IMR-90 (cell line): Measurements from ENCODE around the gene CLRN1. TPM values are rescaled to one million over a fixed set of nuclear protein-coding genes. Genes with fewer than 3 reads are reported as not detected.

Experiments used
- ATAC-seq: fragments of 200-7000 bp; cut with Tn5 transposase; 2 replicates; pipeline ENCODE4 v1.9.1; 2020; ENCODE audit warnings: low read depth, mild to moderate bottlenecking, moderate library complexity
- BruUV-seq: library from RNA; stranded (reverse); fragments of 400-500 nt; replicated peaks from 2 replicates; lab custom pipeline; 2021; lab: Mats Ljungman, UMichigan
- CTCF ChIA-PET: fragments of 300-600 bp; formaldehyde crosslinking; extraction: SDS; loops from one replicate; lab custom pipeline; 2021; ENCODE audit warnings: antibody characterized with exemption; lab: Yijun Ruan, JAX
- POLR2A ChIA-PET: fragments of 300-600 bp; sonication (Branson Sonifier 250); formaldehyde crosslinking; loops from one replicate; lab custom pipeline; 2022; ENCODE audit warnings: antibody characterized with exemption; ENCODE audit not compliant: unreplicated experiment; lab: Charles Lee
- DNase-seq: peaks from one replicate; pipeline ENCODE4 v3.0.0; 2013
- H2AFZ ChIP-seq: replicated peaks from 2 replicates; pipeline ENCODE3; 2013; ENCODE audit warnings: low read length, mild to moderate bottlenecking; ENCODE audit not compliant: poor library complexity
- H2AK5ac ChIP-seq: 2 replicates; pipeline ENCODE4 v1.6.1; 2013; ENCODE audit warnings: low read depth, low read length, inconsistent platforms
- H2AK9ac ChIP-seq: replicated peaks from 2 replicates; pipeline ENCODE3; 2013; ENCODE audit warnings: mild to moderate bottlenecking, low read depth, low read length, moderate library complexity; ENCODE audit not compliant: poor library complexity
- H2BK120ac ChIP-seq: 2 replicates; pipeline ENCODE4 v1.6.1; 2013; ENCODE audit warnings: low read depth, low read length, inconsistent platforms
- H2BK15ac ChIP-seq: 3 replicates; pipeline ENCODE4 v1.6.1; 2013; ENCODE audit warnings: low read depth, low read length, inconsistent platforms
- H2BK20ac ChIP-seq: 2 replicates; pipeline ENCODE4 v1.6.1; 2013; ENCODE audit warnings: low read depth, mild to moderate bottlenecking, inconsistent platforms, low read length, moderate library complexity
- H2BK5ac ChIP-seq: 2 replicates; pipeline ENCODE4 v1.6.1; 2013; ENCODE audit warnings: mild to moderate bottlenecking, low read depth, low read length, inconsistent platforms; ENCODE audit not compliant: poor library complexity, severe bottlenecking
- H3K14ac ChIP-seq: replicated peaks from 2 replicates; pipeline ENCODE4 v1.6.1; 2013; ENCODE audit warnings: low read depth, low read length, inconsistent platforms
- H3K18ac ChIP-seq: 2 replicates; pipeline ENCODE4 v1.6.1; 2013; ENCODE audit warnings: low read depth, low read length, control low read depth
- H3K23ac ChIP-seq: 2 replicates; pipeline ENCODE4 v1.6.1; 2013; ENCODE audit warnings: low read depth, low read length, inconsistent platforms
- H3K27ac ChIP-seq: 2 replicates; pipeline ENCODE4 v1.5.1; 2013; ENCODE audit warnings: mild to moderate bottlenecking, control low read depth, low read length; ENCODE audit not compliant: insufficient read depth
- H3K27me3 ChIP-seq: 2 replicates; pipeline ENCODE4 v1.6.1; 2013; ENCODE audit warnings: low read length; ENCODE audit not compliant: control insufficient read depth, insufficient read depth
- H3K36me3 ChIP-seq: 2 replicates; pipeline ENCODE4 v1.6.1; 2013; ENCODE audit warnings: low read length, mixed read lengths; ENCODE audit not compliant: control insufficient read depth, insufficient read depth
- H3K4ac ChIP-seq: 2 replicates; pipeline ENCODE4 v1.6.1; 2013; ENCODE audit warnings: low read depth, low read length, inconsistent platforms
- H3K4me1 ChIP-seq: 2 replicates; pipeline ENCODE4 v1.6.1; 2013; ENCODE audit warnings: low read length, mixed read lengths; ENCODE audit not compliant: control insufficient read depth, insufficient read depth
- H3K4me2 ChIP-seq: 2 replicates; pipeline ENCODE4 v1.6.1; 2013; ENCODE audit warnings: low read depth, mild to moderate bottlenecking, control low read depth, low read length, moderate library complexity
- H3K4me3 ChIP-seq: 2 replicates; pipeline ENCODE4 v1.5.1; 2013; ENCODE audit warnings: low read depth, mild to moderate bottlenecking, control low read depth, low read length, moderate library complexity; ENCODE audit not compliant: insufficient read depth
- H3K56ac ChIP-seq: 2 replicates; pipeline ENCODE4 v1.6.1; 2013; ENCODE audit warnings: low read length, inconsistent platforms; ENCODE audit not compliant: insufficient read depth; ENCODE audit errors: extremely low read depth
- H3K79me1 ChIP-seq, 2 experiments: 2 replicates each; pipeline ENCODE4 v1.6.1; 2013; ENCODE audit warnings: low read length in 2 of 2, inconsistent platforms in 1 of 2, low read depth in 1 of 2
- H3K9ac ChIP-seq: 2 replicates; pipeline ENCODE4 v1.6.1; 2013; ENCODE audit warnings: low read depth, low read length, control low read depth
- H3K9me1 ChIP-seq: 2 replicates; pipeline ENCODE4 v1.6.1; 2013; ENCODE audit warnings: low read length, inconsistent platforms; ENCODE audit not compliant: insufficient read depth
- H3K9me3 ChIP-seq: 2 replicates; pipeline ENCODE4 v1.6.1; 2013; ENCODE audit warnings: low read length; ENCODE audit not compliant: control insufficient read depth, insufficient read depth
- H4K20me1 ChIP-seq: 2 replicates; pipeline ENCODE4 v1.6.1; 2013; ENCODE audit warnings: low read length, inconsistent platforms; ENCODE audit not compliant: insufficient read depth
- H4K5ac ChIP-seq: 2 replicates; pipeline ENCODE4 v1.6.1; 2013; ENCODE audit warnings: mild to moderate bottlenecking, low read depth, low read length, control low read depth
- H4K8ac ChIP-seq, 2 experiments: 2 replicates each; pipeline ENCODE4 v1.6.1; 2013; ENCODE audit warnings: low read depth in 2 of 2, low read length in 2 of 2, control low read depth in 1 of 2, inconsistent platforms in 1 of 2
- H4K91ac ChIP-seq: 2 replicates; pipeline ENCODE4 v1.6.1; 2013; ENCODE audit warnings: low read depth, low read length, inconsistent platforms; ENCODE audit not compliant: insufficient read depth
- BHLHE40 ChIP-seq: fragments of 150-350 bp; IDR thresholded peaks from 2 replicates; pipeline ENCODE4 v1.6.1; 2016; ENCODE audit warnings: mild to moderate bottlenecking, low read depth, low read length
- MAFK ChIP-seq: IDR thresholded peaks from 2 replicates; pipeline ENCODE4 v1.6.1; 2012; ENCODE audit warnings: low read depth, low read length, improper control_type of control experiment
- MXI1 ChIP-seq: IDR thresholded peaks from 2 replicates; pipeline ENCODE4 v1.6.1; 2012; ENCODE audit warnings: low read depth, mild to moderate bottlenecking, low read length, moderate library complexity, borderline replicate concordance
- WGBS, 2 experiments: methylation state at CpG; one replicate each; pipeline versions ENCODE4 v1.1.5 to v1.1.7; 2013; ENCODE audit warnings: missing lambda C conversion rate in 2 of 2; ENCODE audit not compliant: insufficient read length in 1 of 2; ENCODE audit errors: extremely low coverage in 2 of 2; 5-methylcytosine and 5-hydroxymethylcytosine counted together
- dilution Hi-C: fragments of 300-500 bp; cut with HindIII; formaldehyde crosslinking; loops from one replicate; pipeline ENCODE4 v1.14.3; 2018; ENCODE audit warnings: low sequenced_read_pairs; ENCODE audit not compliant: unreplicated experiment
- in situ Hi-C: fragments of 300-500 bp; cut with MboI; formaldehyde crosslinking; loops from 3 replicates; pipeline ENCODE4 v1.14.3; 2019; ENCODE audit warnings: low sequenced_read_pairs, inconsistent platforms, mixed read lengths
- intact Hi-C: fragments of 100-400 bp; cut with micrococcal nuclease; formaldehyde crosslinking; loops from 2 replicates; pipeline ENCODE4 v1.10.0; 2022
- polyA plus RNA-seq, 3 experiments: library from polyadenylated mRNA; depleted of rRNA; stranded (reverse); fragments of >200 nt; gene quantifications; 2 replicates each; pipeline ENCODE4 v1.2.3, GENCODE V29; 2012; ENCODE audit warnings: low replicate concordance in 1 of 3
- total RNA-seq: library from RNA; depleted of rRNA; stranded (reverse); fragments of >200 nt; gene quantifications from 2 replicates; pipeline ENCODE4 v1.2.3, GENCODE V29; 2012

CLRN1 gene
- total and polyA plus RNA-seq, 2 of the 4 experiments (the other 2 are of a cell fraction) = not detected

DNA sequence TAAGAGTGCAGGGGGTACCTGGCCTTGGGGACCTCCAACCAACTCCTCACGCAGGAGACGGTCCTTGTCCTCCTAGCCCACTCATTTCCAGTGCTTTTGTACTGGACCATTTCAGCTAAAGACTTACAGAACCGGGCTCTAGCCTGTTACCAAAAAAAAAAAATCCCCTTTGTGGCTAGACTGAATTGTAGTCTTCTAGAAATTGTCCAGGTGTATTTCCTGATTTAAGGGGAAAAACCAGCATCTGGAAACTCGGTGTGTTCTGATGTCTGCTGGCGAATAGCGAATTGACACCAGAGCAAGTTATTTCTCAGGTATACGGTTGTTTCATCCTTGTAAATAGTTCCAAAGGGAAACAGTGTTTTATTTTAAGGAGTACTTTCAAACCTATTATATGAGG lies 46.2 kb downstream of the CLRN1 start:
- H3K4ac ChIP-seq = no peak overlapping the region
- no peak overlapping the region for H3K9ac ChIP-seq
- ChIA-PET CTCF (no interaction called here), POLR2A (no interaction called here)
- no peak overlapping the region for H2AK5ac ChIP-seq
- H3K27ac ChIP-seq = no peak overlapping the region
- H3K27me3 ChIP-seq = peaks cover 31% of the 10 kb centered on the region
- TF ChIP-seq BHLHE40 (no peak), MAFK (no peak), MXI1 (no peak)
- no peak overlapping the region for H3K4me2 ChIP-seq
- no peaks in the 10 kb centered on the region; the same call in 1 of the 2 replicates for H4K20me1 ChIP-seq
- DNase-seq (no peak), ATAC-seq (no peak)
- H2BK5ac ChIP-seq = no peak overlapping the region
- no CpG with 5 or more reads among the region's 7 CpGs for WGBS, 2 experiments
- no peak overlapping the region for H3K18ac ChIP-seq
- in situ Hi-C loops (no loop called here), intact Hi-C loops (loop anchor here (1.0 kb wide), 1 partner anchor 220 kb away; no protein-coding TSS in a partner anchor), dilution Hi-C loops (no loop called here)
- no peaks in the 10 kb centered on the region for H3K4me1 ChIP-seq
- H2BK120ac ChIP-seq = no peak overlapping the region
- H3K56ac ChIP-seq = no peak overlapping the region
- no peak overlapping the region for H4K5ac ChIP-seq
- H3K9me1 ChIP-seq = no peaks in the 10 kb centered on the region
- H2AK9ac ChIP-seq = no peak overlapping the region
- H3K14ac ChIP-seq = no peak overlapping the region
- no peak overlapping the region for H2BK20ac ChIP-seq
- no peaks in the 10 kb centered on the region for H3K9me3 ChIP-seq
- BruUV-seq = no TSS peak
- no peak overlapping the region for H4K91ac ChIP-seq
- no peak overlapping the region for H4K8ac ChIP-seq
- H3K79me1 ChIP-seq = no peaks in the 10 kb centered on the region
- no peak overlapping the region for H3K23ac ChIP-seq
- no peaks in the 10 kb centered on the region for H3K36me3 ChIP-seq
- H3K4me3 ChIP-seq = no peak overlapping the region
- no peak overlapping the region for H2BK15ac ChIP-seq
- H2AFZ ChIP-seq = no peak overlapping the region
